ENCODE measurements around the gene SSH2. TPM values are rescaled to one million over a fixed set of nuclear protein-coding genes. Genes with fewer than 3 reads are reported as not detected.

The SSH2 gene
- total and polyA plus RNA-seq, 8 donors, result 23.5 to 85.5 (median 24.1) TPM

DNA sequence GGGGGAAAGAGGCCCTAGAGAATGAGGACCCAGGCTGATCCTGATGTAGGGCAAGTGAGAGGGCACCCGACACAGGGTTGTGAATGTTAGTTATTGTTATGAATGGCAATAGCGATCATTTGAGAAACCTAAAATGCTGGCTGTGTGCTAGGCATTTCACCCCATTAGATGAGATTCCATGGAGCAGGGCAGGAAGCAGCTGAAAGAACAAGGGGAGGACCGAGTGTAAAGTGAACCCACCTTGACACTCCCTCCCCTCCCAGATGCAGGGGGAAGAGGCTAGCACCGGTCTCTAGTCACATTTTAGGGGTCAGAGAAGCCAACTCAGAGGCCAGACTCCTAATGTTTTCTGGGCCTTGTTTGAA lies 306.8 kb downstream of the SSH2 start:
- peak overlapping the region; percentile 52 to 53 for H3K4me3 ChIP-seq
- DNase-seq (no peak), ATAC-seq (no peak)
- H3K27ac ChIP-seq, result no peak overlapping the region
- peaks cover 0 to 8% of the 10 kb centered on the region in 2 donors for H3K36me3 ChIP-seq
- H3K4me1 ChIP-seq, result peaks cover 0 to 21% of the 10 kb centered on the region in 2 donors
- TF ChIP-seq, protein P1, sequence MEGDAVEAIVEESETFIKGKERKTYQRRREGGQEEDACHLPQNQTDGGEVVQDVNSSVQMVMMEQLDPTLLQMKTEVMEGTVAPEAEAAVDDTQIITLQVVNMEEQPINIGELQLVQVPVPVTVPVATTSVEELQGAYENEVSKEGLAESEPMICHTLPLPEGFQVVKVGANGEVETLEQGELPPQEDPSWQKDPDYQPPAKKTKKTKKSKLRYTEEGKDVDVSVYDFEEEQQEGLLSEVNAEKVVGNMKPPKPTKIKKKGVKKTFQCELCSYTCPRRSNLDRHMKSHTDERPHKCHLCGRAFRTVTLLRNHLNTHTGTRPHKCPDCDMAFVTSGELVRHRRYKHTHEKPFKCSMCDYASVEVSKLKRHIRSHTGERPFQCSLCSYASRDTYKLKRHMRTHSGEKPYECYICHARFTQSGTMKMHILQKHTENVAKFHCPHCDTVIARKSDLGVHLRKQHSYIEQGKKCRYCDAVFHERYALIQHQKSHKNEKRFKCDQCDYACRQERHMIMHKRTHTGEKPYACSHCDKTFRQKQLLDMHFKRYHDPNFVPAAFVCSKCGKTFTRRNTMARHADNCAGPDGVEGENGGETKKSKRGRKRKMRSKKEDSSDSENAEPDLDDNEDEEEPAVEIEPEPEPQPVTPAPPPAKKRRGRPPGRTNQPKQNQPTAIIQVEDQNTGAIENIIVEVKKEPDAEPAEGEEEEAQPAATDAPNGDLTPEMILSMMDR (IDR thresholded peaks at IDR 0.05), result no peak
- intact Hi-C loops (cut with DNase I), result no loop called here
- peaks cover 0 to 28% of the 10 kb centered on the region in 2 donors for H3K27me3 ChIP-seq
- no peaks in the 10 kb centered on the region for H3K9me3 ChIP-seq

- TF ChIP-seq, protein P1 (IDR thresholded peaks at IDR 0.05), result no peak
- intact Hi-C loops (cut with DNase I), result no loop called here
Observed at GRCh38 chr17:29622337-29623282, 307.4 kb downstream of the SSH2 start, which contains the start of gene CORO6. Gene CORO6 (minus strand): TSS chr17:29622912. CDS start chr17:29621421, 1,491 bp downstream.

DNA sequence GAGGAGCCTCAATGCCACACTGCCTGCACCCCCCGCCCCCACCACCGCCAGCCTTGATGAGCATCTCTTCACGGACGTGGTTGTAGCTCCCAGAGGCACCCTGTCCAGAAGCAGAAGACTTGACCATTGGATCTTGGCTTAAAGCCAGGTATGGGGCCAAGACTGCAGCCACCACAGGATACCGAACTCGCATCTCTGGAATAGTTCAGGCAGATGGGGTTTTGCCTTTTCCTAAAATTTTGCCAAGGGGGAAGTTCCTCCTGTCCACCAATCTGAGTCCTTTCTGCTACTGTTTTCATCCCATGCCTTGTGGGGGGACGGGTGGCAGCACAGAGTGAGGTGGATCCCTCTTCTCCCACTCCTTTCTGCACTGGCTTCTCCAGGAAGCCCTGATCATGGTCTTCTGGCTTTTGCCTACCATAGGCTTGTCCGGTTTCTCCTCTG lies 308.3 kb downstream of the SSH2 start:
- DNase-seq (peak in 1 of 4 donors; percentile 25), ATAC-seq (no peak)
- intact Hi-C loops (cut with DNase I), result no loop called here
- Histone ChIP-seq H3K27me3 (peaks cover 0 to 42% of the 10 kb centered on the region in 2 donors), H3K27ac (no peak overlapping the region), H3K9me3 (no peaks in the 10 kb centered on the region), H3K36me3 (peaks cover 0 to 8% of the 10 kb centered on the region in 2 donors), H3K4me3 (peak overlapping the region in 1 of 2 donors; percentile 53), H3K4me1 (peaks cover 12 to 35% of the 10 kb centered on the region in 2 donors)
- TF ChIP-seq, protein P1 (IDR thresholded peaks at IDR 0.05), result no peak

More at GRCh38 chr17:29622337-29623282, 307.4 kb downstream of the SSH2 start, which contains the start of gene CORO6:
- peaks cover 0 to 8% of the 10 kb centered on the region in 2 donors for H3K36me3 ChIP-seq
- peaks cover 6 to 27% of the 10 kb centered on the region in 2 donors for H3K4me1 ChIP-seq
- no peak within 1 kb of the TSS for H3K27ac ChIP-seq
- ATAC-seq, result peak; percentile 69
- H3K27me3 ChIP-seq, result peaks cover 0 to 33% of the 10 kb centered on the region in 2 donors
- peak within 1 kb of the TSS; percentile 52 to 53 for H3K4me3 ChIP-seq
- DNase-seq, result peak in 2 of 4 donors; percentile 61 to 89
- H3K9me3 ChIP-seq, result no peaks in the 10 kb centered on the region

DNA sequence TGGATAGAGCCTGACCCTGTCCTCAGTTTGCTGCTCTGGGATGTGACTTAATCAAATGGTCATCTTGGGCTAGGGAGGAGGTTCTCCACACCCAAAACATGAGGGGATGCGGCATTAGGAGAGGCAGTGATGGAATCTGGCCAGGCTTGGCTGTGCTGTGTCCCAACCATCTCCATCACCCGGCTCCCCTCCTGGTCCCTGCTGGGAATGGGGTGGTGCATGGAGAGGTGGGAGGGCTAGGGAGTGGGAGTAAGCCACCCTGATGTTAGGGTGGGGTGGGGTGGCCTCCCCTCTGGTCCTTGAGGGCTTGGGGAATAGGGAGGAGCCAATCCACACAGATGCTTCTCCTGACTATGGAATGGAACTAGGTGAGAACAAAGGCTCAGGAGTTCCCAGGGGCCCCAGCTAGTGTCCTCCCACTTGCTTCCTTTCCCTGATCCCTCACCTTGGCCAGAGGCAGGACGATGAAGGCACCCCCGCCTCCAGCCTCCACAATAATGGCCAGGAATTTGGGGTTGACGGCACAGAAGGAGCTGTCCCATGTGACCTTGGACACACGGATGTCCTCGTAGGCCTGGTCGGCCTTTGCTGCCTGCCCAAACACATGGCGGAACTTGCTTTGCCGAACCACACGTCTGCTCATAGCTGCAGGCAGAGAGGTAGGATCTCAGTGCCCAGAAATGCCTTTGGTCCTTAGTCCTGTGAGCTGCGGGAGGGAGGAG lies 309.1 kb downstream of the SSH2 start:
- Histone ChIP-seq H3K4me3 (no peak overlapping the region), H3K36me3 (peaks cover 0 to 8% of the 10 kb centered on the region in 2 donors), H3K9me3 (no peaks in the 10 kb centered on the region), H3K4me1 (peaks cover 20 to 43% of the 10 kb centered on the region in 2 donors), H3K27me3 (peaks cover 0 to 50% of the 10 kb centered on the region in 2 donors), H3K27ac (no peak overlapping the region)
- ATAC-seq (no peak), DNase-seq (peak in 1 of 4 donors; percentile 55)
- TF ChIP-seq, protein P1 (IDR thresholded peaks at IDR 0.05), result no peak
- intact Hi-C loops (cut with DNase I), result no loop called here
